GM19023 (cell line): ENCODE data around the gene GPR84.
"Not testable (repeated sequence)": the region's sequence is repeated elsewhere in the genome, so short reads cannot be mapped to it uniquely, and the experiment has no call there.

Source experiments
- ATAC-seq: cut with Tn5 transposase; IDR thresholded peaks from one replicate; pipeline ENCODE4 v1.9.1; 2021; ENCODE audit warnings: mild to moderate bottlenecking, moderate library complexity; ENCODE audit not compliant: unreplicated experiment

The GPR84 gene

DNA sequence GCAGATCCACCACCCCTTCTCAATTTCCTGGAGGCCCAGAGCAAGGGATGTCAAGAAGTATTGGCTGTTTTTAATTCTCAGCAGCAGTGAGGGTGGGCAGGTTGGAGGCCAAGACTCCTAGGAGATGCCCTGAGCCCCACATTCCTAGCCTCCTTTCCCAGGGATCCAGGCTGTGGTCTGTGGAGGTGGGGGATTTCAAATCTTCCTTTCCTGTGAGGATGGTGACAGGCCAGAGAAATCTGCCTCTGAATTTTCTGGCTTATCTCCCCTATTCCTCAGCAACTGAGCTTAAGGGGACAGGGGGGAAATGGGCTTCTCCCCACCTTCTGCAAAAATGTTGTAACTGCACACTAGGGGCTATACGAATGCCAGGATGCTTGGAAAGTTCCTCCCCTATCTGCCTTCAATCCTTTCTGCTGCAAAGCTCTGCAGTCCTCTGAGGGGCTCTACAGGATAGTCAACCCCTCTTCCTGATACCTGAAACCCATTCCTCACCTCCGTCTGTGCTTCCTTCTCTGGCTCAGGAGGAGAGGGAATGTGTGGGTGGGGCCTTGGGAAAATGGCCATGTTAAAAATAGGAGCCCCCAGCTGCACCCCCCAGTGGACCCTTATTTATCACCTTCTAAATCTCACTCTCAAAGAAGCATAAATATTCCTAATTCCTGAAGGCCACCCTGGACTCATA, 6.6 kb downstream of the GPR84 start:
- no peak for ATAC-seq

- no peak for ATAC-seq
Measured at GRCh38 chr12:54356951-54357356, 7.3 kb downstream of the GPR84 start.

DNA sequence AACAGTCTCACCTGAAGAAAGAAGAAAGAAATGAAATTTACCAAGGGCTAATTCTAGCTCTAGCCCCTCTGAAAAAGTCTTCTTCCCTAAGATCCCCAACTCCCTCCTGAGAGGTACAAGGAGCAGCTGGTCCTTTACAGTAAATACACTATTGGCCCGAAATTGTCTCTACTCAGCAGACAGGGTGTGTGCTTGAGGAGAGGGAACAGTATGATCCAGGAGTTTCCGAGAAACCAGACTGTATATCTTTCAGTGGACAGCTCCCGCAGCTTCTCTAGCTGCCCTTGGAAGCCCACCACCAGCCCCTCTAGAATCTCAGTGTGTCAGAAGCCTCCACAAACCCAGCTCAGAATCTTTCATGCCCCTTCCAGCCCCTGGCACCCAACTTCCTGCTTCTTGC, 8.1 kb downstream of the GPR84 start:
- no peak for ATAC-seq

- ATAC-seq, result no peak
Measured at GRCh38 chr12:54355104-54355815, 9.0 kb downstream of the GPR84 start.

DNA sequence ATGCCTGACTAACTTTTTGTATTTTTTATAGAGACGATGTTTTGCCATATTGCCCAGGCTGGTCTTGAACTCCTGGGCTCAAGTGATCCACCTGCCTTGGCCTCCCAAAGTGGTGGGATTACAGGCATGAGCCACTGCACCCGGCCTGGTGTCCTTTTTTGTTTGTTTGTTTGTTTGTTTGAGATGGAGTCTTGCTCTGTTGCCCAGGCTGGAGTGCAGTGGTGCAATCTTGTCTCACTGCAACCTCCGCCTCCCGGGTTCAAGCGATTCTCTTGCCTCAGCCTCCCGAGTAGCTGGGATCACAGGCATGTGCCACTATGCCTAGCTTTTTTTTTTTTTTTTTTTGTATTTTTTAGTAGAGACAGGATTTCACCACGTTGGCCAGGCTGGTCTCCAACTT, 10.0 kb downstream of the GPR84 start:
- ATAC-seq, result not testable (repeated sequence)

GRCh38 chr12:54352891-54353874, 11.1 kb downstream of the GPR84 start:
- ATAC-seq, result no peak

DNA sequence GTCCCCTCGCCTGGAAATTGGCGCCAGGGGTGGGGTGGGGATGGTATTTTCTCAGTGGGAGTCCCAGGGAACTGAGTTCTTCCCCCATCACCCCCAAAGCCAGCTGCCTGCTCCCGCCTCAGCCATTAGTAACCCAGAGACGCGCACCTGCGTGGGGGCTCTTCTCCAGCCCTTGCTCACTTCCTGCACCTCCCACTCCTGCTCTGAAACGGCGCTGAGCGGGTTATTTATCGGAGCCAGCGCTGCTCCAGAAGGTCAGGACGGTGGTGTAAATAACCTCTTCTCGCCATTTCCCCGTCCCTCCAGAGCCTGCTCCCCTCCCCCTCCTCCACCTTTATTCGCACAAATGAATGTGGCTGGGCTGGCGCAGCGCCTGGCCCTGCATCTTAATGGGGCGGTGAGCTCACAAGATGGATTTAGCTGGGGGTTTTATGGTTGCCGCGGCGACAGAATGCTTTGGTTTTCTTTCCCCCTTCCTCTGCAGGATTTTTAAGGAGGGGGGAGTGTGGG, 12.2 kb downstream of the GPR84 start:
- ATAC-seq, result no peak

DNA sequence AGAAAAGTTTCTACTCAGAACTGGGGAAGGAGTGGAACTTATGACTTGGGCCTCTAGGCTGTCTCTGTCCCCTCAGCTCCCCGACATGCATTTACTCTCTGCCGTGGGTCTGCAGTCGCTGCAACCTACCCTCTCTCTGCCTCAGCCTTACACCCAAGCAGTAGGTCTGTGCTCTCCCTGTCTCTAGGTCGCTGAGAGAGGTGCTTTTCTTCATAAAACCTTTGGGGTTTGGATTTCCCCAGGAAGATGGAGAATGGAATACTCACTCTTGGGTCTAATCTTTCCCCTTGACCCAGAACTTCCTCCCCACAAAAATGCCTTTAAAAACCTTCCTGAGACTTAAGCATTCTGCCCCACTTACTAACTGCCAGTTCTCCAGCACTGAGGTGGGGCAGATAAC, 12.9 kb downstream of the GPR84 start:
- no peak for ATAC-seq

GRCh38 chr12:54350743-54351142, 13.5 kb downstream of the GPR84 start:
- ATAC-seq, result no peak

DNA sequence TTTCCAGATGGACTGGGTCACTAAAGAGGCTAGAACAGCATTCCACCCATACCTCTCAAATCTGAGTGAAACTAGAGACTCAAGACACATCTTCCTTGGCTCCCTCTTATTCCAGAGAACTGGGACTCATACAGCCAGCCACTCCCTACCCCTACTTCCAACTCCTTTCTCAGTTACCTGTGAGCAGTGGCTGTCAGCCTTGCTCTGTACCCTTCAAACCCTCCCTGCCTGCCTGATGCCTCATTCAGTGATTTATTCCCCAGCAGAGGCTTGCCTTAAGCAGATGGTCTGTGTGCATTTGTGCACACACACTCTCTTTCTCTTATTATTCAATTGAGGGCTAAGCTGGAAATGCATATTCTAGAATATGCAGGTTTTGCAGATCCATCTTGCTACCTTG, 14.6 kb downstream of the GPR84 start:
- ATAC-seq, result no peak

DNA sequence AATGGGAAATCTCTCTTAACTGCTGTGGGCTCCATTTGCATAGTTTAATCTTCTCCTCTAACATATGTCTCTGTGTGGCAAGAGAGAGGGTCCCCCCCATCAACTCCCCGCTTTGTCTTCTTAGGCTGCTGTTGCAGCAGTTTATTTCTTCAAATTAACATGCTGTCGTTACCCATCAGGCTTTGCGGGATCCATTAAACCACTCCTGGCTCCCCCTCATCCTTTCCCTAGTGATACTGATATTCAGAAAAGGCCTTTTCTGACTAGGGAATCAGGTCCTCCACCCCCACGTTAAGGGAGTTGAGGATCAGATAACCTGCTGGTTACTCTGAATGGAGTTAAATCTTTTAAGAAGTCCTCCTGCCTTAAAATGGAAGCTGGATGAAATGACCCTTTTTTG, 15.2 kb downstream of the GPR84 start:
- no peak for ATAC-seq

DNA sequence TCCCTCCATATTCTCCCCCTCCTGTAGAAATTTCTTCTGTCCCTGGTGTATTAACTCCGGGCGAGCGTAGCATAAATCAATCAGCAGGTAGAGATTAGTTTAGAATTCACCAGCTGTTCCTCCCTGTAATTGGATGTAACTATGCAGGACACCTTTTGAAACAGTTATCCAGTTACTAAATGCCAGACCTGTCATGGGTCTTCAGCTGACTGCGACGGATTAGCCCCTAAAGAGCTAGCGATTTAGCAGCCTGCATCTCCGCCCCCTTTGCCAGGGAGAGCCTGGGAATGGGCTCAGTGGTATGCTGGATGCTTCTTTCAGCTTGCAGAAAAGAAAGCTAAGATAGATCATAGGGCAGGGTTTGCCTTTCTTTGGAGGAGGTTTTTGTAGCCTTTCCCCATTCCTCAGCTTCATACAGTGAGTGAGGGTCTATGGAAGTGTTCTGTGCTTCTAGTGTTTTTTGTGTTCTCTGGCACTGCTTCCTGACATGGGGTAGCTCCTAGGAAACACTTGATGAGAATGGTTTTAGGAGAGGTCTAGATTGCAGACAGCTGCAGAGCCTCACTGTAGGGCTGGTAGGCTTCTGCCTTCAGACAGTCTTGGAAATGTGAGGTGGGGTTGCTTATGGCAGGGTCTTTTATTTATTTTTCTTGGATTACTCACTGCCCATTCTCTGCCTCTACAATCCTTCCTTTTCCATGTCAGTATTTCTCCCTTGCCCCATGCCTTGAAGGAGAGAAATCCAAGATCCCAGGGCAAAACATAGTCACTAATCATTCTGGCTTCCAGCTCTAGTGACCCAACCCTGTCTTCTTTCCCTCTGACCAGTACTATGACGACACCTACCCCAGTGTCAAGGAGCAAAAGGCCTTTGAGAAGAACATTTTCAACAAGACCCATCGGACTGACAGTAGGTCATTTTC, 22.6 kb downstream of the GPR84 start:
- ATAC-seq, result no peak

DNA sequence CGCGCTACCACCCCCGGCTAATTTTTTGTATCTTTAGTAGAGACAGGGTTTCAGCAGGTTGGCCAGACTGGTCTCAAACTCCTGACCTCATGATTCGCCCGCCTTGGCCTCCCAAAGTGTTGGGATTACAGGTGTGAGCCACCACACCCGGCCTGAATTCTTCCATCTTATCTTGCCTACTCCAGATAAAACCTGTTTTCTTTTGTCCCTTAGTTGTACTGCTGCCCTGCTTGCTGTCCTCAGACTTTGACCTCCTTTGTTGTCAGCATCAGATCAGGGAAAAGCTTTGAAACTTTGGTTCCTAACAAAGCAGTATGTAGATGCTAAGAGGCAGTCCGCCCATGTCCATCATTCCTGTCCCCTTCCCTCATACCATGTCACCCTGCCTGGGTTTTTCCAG, 23.4 kb downstream of the GPR84 start:
- no peak for ATAC-seq

- ATAC-seq, result no peak
Measured at GRCh38 chr12:54338698-54339296, 25.5 kb downstream of the GPR84 start.

DNA sequence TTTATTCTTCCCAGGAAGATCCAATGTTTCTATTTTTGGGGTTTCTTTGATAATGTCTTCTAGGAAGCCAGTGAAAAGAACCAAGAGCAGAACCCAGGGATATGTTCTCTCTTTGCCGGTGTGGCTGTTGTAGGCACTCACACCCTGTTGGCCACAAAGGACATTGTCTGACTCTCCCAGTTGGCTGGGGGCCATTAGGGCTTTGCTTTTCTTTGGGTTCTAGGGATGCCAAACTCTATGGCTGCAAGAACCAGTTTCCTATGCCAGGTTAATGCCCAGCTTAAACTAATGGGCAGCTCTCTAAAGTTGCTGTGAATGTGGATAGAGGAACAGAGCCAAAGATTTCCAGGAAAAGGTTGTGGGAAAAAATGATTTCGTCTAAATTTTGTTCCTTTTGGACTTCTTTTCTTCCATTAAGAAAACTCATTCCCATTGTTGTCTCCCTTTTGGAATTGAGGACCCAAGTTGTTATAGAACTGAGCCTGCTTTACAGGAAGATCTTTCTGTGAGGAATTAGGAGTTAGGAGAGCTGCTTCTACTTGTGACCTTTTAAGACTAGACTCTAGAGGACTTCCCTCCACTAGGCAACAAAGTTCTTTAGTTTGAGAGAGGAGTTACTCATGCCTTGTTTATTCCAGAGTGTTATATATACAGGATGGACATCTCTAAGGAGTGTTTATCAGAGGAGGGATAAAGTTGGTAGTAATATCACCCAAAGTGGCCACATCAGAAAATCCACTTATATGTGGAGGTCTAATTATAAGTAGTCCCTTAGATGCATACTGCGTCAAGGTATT, 26.2 kb downstream of the GPR84 start:
- no peak for ATAC-seq

DNA sequence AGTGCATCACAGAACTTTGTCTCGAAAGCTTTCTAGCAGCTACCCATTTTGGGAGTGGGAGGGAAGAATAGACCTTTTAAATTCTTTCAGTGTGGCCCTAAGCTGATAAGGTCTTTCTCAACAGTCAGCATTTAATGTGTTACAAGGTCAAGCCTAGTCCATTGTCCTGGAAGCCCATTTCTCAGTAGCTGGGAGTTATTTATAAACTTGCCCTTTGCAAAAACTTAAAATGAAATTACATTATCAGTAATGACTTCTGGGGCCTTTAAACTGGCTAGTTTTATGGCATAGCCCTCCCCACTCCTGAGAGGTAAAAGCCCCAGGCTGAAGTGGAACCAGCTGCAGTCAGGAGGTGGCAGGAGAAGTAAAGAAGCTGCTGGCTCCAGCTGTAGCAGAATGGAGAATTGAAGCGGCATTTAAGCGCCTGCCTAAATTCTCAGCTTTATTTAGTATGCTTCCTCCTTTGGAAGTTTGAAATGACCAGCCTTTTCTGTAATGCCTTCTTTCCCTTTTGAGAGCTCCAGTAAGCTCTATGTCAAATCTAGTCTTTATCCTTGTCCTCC, 26.9 kb downstream of the GPR84 start:
- no peak for ATAC-seq

DNA sequence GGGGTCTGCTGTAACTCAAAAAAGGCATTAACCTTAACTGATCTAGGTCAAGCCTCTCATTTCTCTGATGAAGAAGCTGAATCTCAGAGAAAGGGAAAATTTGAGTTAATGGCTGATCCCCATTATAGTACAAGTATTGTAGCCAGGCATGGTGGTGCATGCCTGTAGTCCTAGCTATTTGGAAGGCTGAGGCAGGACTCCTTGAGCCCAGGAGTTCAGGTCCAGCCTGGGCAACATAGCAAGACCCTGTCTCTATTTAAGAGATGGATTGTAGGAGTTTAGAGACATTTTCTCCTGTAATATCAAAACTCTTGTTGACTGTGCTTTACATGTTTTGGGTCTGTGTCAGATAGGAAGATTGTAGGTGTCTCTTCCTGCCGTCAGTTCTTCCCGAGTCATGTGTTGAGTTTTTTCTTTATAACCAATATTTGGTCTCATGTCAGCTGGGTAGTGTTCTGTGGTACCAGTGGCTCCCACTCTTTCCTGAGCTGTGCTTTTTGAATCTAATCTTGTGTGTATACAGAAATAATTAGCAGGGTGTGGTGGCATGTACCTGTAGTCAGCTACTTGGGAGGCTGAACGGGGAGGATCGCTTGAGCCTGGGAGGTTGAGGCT, 30.8 kb downstream of the GPR84 start:
- no peak for ATAC-seq

DNA sequence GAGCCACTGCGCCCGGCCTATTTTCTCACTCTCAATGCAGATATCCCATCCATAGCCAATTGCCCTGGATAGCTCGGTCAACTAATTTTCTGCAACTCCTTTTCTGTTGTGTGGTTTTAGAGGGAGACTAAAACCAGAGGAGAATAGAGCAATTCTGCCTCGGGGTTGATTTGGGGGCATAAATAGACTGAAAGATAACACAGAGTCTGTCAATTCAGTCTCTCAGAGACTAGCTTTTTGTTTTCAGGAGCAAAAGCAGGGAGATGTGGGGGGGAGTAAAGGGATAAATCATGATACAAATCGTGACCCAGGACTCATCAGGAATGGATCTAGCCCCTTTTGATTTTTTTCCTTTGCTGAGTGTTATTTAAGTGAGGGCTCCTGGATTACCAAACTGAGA, 32.8 kb downstream of the GPR84 start:
- ATAC-seq, result no peak
